GM19193 (cell line): Measurements from ENCODE around the gene CYP39A1.

Experiments used
- POLR2A ChIP-seq: IDR thresholded peaks from 4 replicates; pipeline ENCODE4 v1.6.1; 2011; ENCODE audit not compliant: insufficient read depth, insufficient read length; ENCODE audit errors: extremely low read depth

The CYP39A1 gene, protein sequence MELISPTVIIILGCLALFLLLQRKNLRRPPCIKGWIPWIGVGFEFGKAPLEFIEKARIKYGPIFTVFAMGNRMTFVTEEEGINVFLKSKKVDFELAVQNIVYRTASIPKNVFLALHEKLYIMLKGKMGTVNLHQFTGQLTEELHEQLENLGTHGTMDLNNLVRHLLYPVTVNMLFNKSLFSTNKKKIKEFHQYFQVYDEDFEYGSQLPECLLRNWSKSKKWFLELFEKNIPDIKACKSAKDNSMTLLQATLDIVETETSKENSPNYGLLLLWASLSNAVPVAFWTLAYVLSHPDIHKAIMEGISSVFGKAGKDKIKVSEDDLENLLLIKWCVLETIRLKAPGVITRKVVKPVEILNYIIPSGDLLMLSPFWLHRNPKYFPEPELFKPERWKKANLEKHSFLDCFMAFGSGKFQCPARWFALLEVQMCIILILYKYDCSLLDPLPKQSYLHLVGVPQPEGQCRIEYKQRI

DNA sequence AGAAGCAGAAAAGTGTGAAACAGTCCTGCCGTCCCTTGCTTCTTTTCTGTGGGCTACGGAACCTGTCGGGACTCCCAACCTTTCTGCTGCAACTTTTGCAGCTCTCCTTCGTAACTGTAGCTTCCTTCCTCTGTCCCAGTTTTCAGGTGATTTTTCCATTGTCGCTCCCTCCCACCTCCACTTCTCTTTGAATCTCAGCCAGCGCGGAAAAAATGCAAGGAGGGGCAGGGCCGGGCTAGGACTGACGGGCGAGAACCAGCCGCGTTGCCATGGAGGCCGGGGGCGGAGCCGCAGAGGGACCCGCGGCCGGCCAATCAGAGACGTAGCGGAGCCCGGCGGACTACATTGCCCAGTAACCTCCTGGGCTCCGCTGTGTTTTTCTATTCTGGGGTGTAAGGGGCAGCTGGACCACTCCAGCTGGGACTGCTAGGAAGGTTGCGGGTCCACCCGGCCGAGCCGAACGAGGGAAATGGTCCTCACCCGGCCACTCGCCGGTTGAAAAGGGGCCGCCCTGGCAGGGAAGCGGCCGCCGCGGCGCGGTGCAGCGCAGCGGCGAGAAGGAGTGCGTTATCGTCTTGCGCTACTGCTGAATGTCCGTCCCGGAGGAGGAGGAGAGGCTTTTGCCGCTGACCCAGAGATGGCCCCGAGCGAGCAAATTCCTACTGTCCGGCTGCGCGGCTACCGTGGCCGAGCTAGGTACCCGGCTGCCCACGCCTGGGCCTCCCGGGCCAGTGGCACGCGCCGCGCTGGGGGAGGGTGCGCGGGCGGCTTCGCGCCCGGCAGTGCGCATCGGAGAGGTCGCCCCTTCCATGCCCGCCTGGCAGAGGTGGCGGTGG lies at the start of gene CYP39A1, which contains the start of gene SLC25A27:
CYP39A1 (minus strand) TSS at position 216 of the 836 bp plus-strand sequence. CDS start 236 bp downstream, outside the sequence.
SLC25A27 (plus strand) TSS at position 373 of the 836 bp plus-strand sequence; CDS start at position 591, 218 bp downstream.
- no peak for TF ChIP-seq POLR2A

DNA sequence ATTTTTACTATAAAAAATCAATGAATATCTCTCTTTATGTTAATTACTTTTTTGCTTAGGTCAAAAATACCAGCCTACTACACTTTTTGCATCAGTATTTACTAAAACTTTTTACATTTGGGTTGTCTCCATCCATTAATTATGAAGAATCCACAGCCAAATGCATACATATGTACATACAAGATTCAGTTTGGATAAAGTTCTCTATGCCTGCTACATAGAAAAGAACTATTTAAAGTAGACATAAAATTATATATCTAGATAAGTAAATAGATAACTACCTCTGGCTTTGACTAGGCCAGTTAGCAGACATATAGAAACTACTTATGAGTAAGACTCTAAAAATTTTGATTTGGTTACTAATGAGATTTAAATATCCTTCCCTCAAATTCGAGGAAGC lies 47.4 kb upstream of the CYP39A1 start:
- TF ChIP-seq POLR2A: no peak

- TF ChIP-seq POLR2A: no peak
Observed at GRCh38 chr6:46690911-46691451, 38.4 kb upstream of the CYP39A1 start.

DNA sequence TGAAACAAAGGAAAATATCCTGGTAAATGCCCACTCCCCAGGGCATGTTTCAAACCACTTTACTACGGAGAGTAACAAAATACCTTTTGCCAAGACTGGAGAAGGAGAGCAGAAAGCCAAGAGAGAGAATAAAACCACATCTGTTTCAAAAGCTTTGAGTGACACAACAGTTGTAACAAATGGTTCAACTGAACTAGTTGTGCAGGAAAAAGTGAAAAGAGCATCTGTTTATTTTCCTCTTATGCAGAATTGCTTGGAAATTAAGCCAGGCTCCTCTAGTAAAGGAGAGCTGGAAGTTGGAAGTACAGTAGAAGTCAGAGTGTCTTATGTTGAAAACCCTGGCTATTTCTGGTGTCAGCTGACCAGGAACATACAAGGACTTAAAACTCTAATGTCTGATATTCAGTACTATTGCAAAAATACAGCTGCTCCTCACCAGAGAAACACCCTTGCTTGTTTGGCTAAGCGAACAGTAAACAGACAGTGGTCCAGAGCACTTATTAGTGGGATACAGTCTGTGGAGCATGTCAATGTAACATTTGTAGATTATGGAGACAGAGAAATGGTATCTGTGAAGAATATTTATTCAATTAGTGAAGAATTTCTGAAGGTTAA lies 37.6 kb upstream of the CYP39A1 start:
- TF ChIP-seq POLR2A: no peak

GRCh38 chr6:46689657-46690056 lies 37.0 kb upstream of the CYP39A1 start:
- TF ChIP-seq POLR2A: no peak

DNA sequence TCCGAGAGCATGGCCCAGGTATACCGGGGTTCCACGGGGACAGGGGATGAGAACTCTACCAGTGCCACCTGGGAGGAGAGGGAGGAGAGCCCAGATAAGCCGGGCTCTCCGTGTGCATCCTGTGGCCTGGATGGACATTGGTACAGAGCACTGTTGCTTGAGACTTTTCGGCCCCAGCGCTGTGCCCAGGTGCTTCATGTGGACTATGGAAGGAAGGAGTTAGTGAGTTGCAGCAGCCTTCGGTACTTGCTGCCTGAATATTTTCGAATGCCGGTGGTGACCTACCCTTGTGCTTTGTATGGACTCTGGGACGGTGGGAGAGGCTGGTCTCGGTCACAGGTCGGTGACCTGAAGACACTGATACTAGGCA lies 36.3 kb upstream of the CYP39A1 start:
- no peak for TF ChIP-seq POLR2A

GRCh38 chr6:46688117-46688965 lies 35.7 kb upstream of the CYP39A1 start:
- TF ChIP-seq POLR2A: no peak

GRCh38 chr6:46687619-46688097 lies 35.0 kb upstream of the CYP39A1 start, which contains the start of gene TDRD6:
Gene TDRD6 (plus strand): TSS chr6:46687885. CDS start chr6:46688129, 244 bp downstream.
- TF ChIP-seq POLR2A: no peak

DNA sequence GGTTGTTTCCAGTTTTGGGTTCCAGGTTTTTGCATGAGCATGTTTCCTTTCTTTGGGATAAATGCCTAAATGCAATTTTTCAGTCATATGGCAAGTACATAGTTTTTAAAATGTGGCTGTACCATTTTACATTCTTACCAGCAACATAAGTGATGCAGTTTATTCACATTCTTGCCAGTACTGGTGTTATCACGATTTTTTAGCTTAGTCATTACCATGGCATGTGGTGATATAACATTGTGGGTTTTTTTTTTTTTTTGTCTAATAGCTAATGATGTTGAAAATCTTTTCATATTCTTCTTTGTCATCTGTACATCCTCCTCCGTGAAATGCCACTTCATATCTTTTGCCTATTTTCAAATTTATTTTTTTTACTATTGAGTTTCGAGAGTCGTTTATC lies 32.2 kb upstream of the CYP39A1 start:
- no peak for TF ChIP-seq POLR2A

DNA sequence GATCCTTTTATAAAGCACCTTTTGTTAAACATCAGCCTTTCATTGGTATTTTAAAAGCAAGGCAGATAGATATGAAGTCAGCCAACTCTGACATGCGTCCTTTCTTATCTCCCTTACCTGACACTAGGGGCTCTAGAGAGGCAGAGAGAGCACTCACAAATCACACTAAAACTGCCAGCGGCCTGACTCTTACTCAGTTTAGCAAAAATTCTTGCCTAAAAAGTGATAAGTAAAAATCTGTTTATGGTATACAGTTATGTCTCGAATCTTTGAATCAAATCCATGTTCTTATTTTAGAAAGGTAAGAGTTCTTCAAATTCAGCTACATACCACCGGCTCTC lies 24.7 kb upstream of the CYP39A1 start:
- no peak for TF ChIP-seq POLR2A

DNA sequence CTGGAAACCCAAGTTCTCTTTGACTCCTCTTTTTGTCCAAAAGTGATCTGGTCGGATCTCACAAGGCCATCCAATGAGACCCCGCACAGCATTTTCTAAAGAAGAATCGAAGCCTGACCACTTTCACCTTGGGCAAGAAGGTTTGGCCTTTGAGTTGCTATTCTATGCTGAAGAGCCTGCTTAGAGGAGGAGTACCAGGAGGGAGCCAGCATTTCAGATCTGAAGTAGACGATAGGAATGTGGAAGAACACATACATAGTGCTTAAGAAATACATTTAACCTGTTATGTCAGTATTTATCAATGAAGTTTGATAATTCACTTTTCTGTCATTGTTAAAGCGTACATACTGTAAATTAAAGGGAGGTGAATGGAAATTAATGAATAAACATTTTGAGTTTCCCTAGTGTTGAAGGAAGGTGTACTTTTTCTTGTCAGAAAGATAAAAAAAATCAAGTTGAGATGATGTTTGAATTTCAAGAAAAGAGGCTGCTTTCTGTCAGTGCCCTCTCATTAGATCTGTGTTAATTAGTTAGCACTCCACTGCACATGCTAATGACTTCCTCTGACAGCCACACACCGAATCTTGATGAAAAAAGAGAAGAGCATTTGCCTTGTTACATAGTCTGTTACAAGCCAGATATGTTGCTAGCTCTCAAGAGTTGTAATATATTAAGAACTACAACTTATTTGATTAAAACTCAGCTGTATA lies 24.1 kb upstream of the CYP39A1 start:
- TF ChIP-seq POLR2A: no peak

GRCh38 chr6:46674410-46674809 lies 21.8 kb upstream of the CYP39A1 start:
- no peak for TF ChIP-seq POLR2A

GRCh38 chr6:46667377-46667776 lies 14.8 kb upstream of the CYP39A1 start:
- no peak for TF ChIP-seq POLR2A
